IMR-90 (cell line): Measurements from ENCODE around the gene ANKRD13A. TPM values are rescaled to one million over a fixed set of nuclear protein-coding genes. Genes with fewer than 3 reads are reported as not detected.
A peak's percentile ranks its signal among the peaks of the same experiment; 100 is the strongest.

Experiments
- ATAC-seq: fragments of 200-7000 bp; cut with Tn5 transposase; 2 replicates; pipeline ENCODE4 v1.9.1; 2020; ENCODE audit warnings: low read depth, mild to moderate bottlenecking, moderate library complexity
- BruUV-seq: library from RNA; stranded (reverse); fragments of 400-500 nt; replicated peaks from 2 replicates; lab custom pipeline; 2021; lab: Mats Ljungman, UMichigan
- CTCF ChIA-PET: fragments of 300-600 bp; formaldehyde crosslinking; extraction: SDS; loops from one replicate; lab custom pipeline; 2021; ENCODE audit warnings: antibody characterized with exemption; lab: Yijun Ruan, JAX
- POLR2A ChIA-PET: fragments of 300-600 bp; sonication (Branson Sonifier 250); formaldehyde crosslinking; loops from one replicate; lab custom pipeline; 2022; ENCODE audit warnings: antibody characterized with exemption; ENCODE audit not compliant: unreplicated experiment; lab: Charles Lee
- DNase-seq: peaks from one replicate; pipeline ENCODE4 v3.0.0; 2013
- H2AFZ ChIP-seq: replicated peaks from 2 replicates; pipeline ENCODE3; 2013; ENCODE audit warnings: low read length, mild to moderate bottlenecking; ENCODE audit not compliant: poor library complexity
- H2AK5ac ChIP-seq: 2 replicates; pipeline ENCODE4 v1.6.1; 2013; ENCODE audit warnings: low read depth, low read length, inconsistent platforms
- H2AK9ac ChIP-seq: replicated peaks from 2 replicates; pipeline ENCODE3; 2013; ENCODE audit warnings: mild to moderate bottlenecking, low read depth, low read length, moderate library complexity; ENCODE audit not compliant: poor library complexity
- H2BK120ac ChIP-seq: 2 replicates; pipeline ENCODE4 v1.6.1; 2013; ENCODE audit warnings: low read depth, low read length, inconsistent platforms
- H2BK15ac ChIP-seq: 3 replicates; pipeline ENCODE4 v1.6.1; 2013; ENCODE audit warnings: low read depth, low read length, inconsistent platforms
- H2BK20ac ChIP-seq: 2 replicates; pipeline ENCODE4 v1.6.1; 2013; ENCODE audit warnings: low read depth, mild to moderate bottlenecking, inconsistent platforms, low read length, moderate library complexity
- H2BK5ac ChIP-seq: 2 replicates; pipeline ENCODE4 v1.6.1; 2013; ENCODE audit warnings: mild to moderate bottlenecking, low read depth, low read length, inconsistent platforms; ENCODE audit not compliant: poor library complexity, severe bottlenecking
- H3K14ac ChIP-seq: replicated peaks from 2 replicates; pipeline ENCODE4 v1.6.1; 2013; ENCODE audit warnings: low read depth, low read length, inconsistent platforms
- H3K18ac ChIP-seq: 2 replicates; pipeline ENCODE4 v1.6.1; 2013; ENCODE audit warnings: low read depth, low read length, control low read depth
- H3K23ac ChIP-seq: 2 replicates; pipeline ENCODE4 v1.6.1; 2013; ENCODE audit warnings: low read depth, low read length, inconsistent platforms
- H3K27ac ChIP-seq: 2 replicates; pipeline ENCODE4 v1.5.1; 2013; ENCODE audit warnings: mild to moderate bottlenecking, control low read depth, low read length; ENCODE audit not compliant: insufficient read depth
- H3K27me3 ChIP-seq: 2 replicates; pipeline ENCODE4 v1.6.1; 2013; ENCODE audit warnings: low read length; ENCODE audit not compliant: control insufficient read depth, insufficient read depth
- H3K36me3 ChIP-seq: 2 replicates; pipeline ENCODE4 v1.6.1; 2013; ENCODE audit warnings: low read length, mixed read lengths; ENCODE audit not compliant: control insufficient read depth, insufficient read depth
- H3K4ac ChIP-seq: 2 replicates; pipeline ENCODE4 v1.6.1; 2013; ENCODE audit warnings: low read depth, low read length, inconsistent platforms
- H3K4me1 ChIP-seq: 2 replicates; pipeline ENCODE4 v1.6.1; 2013; ENCODE audit warnings: low read length, mixed read lengths; ENCODE audit not compliant: control insufficient read depth, insufficient read depth
- H3K4me2 ChIP-seq: 2 replicates; pipeline ENCODE4 v1.6.1; 2013; ENCODE audit warnings: low read depth, mild to moderate bottlenecking, control low read depth, low read length, moderate library complexity
- H3K4me3 ChIP-seq: 2 replicates; pipeline ENCODE4 v1.5.1; 2013; ENCODE audit warnings: low read depth, mild to moderate bottlenecking, control low read depth, low read length, moderate library complexity; ENCODE audit not compliant: insufficient read depth
- H3K56ac ChIP-seq: 2 replicates; pipeline ENCODE4 v1.6.1; 2013; ENCODE audit warnings: low read length, inconsistent platforms; ENCODE audit not compliant: insufficient read depth; ENCODE audit errors: extremely low read depth
- H3K79me1 ChIP-seq, 2 experiments: 2 replicates each; pipeline ENCODE4 v1.6.1; 2013; ENCODE audit warnings: low read length in 2 of 2, inconsistent platforms in 1 of 2, low read depth in 1 of 2
- H3K9ac ChIP-seq: 2 replicates; pipeline ENCODE4 v1.6.1; 2013; ENCODE audit warnings: low read depth, low read length, control low read depth
- H3K9me1 ChIP-seq: 2 replicates; pipeline ENCODE4 v1.6.1; 2013; ENCODE audit warnings: low read length, inconsistent platforms; ENCODE audit not compliant: insufficient read depth
- H3K9me3 ChIP-seq: 2 replicates; pipeline ENCODE4 v1.6.1; 2013; ENCODE audit warnings: low read length; ENCODE audit not compliant: control insufficient read depth, insufficient read depth
- H4K20me1 ChIP-seq: 2 replicates; pipeline ENCODE4 v1.6.1; 2013; ENCODE audit warnings: low read length, inconsistent platforms; ENCODE audit not compliant: insufficient read depth
- H4K5ac ChIP-seq: 2 replicates; pipeline ENCODE4 v1.6.1; 2013; ENCODE audit warnings: mild to moderate bottlenecking, low read depth, low read length, control low read depth
- H4K8ac ChIP-seq, 2 experiments: 2 replicates each; pipeline ENCODE4 v1.6.1; 2013; ENCODE audit warnings: low read depth in 2 of 2, low read length in 2 of 2, control low read depth in 1 of 2, inconsistent platforms in 1 of 2
- H4K91ac ChIP-seq: 2 replicates; pipeline ENCODE4 v1.6.1; 2013; ENCODE audit warnings: low read depth, low read length, inconsistent platforms; ENCODE audit not compliant: insufficient read depth
- BHLHE40 ChIP-seq: fragments of 150-350 bp; IDR thresholded peaks from 2 replicates; pipeline ENCODE4 v1.6.1; 2016; ENCODE audit warnings: mild to moderate bottlenecking, low read depth, low read length
- CEBPB ChIP-seq: IDR thresholded peaks from 2 replicates; pipeline ENCODE4 v1.6.1; 2012; ENCODE audit warnings: low read depth, low read length, improper control_type of control experiment
- CHD1 ChIP-seq: IDR thresholded peaks from 2 replicates; pipeline ENCODE4 v1.6.1; 2012; ENCODE audit warnings: low read depth, low read length, improper control_type of control experiment
- CTCF ChIP-seq: conservative IDR thresholded peaks from 2 replicates; pipeline ENCODE4 v1.5.1; 2012; ENCODE audit warnings: mild to moderate bottlenecking, low read depth, low read length, improper control_type of control experiment
- ELK1 ChIP-seq: fragments of 150-350 bp; IDR thresholded peaks from 2 replicates; pipeline ENCODE4 v1.6.1; 2016; ENCODE audit warnings: low read depth, mild to moderate bottlenecking, low read length, moderate library complexity, borderline replicate concordance
- FOS ChIP-seq: fragments of 150-350 bp; IDR thresholded peaks from 2 replicates; pipeline ENCODE4 v1.6.1; 2016; ENCODE audit warnings: low read depth, low read length
- MAFK ChIP-seq: IDR thresholded peaks from 2 replicates; pipeline ENCODE4 v1.6.1; 2012; ENCODE audit warnings: low read depth, low read length, improper control_type of control experiment
- MAZ ChIP-seq: IDR thresholded peaks from 2 replicates; pipeline ENCODE4 v1.6.1; 2012; ENCODE audit warnings: low read depth, mild to moderate bottlenecking, low read length, improper control_type of control experiment, moderate library complexity, borderline replicate concordance
- MXI1 ChIP-seq: IDR thresholded peaks from 2 replicates; pipeline ENCODE4 v1.6.1; 2012; ENCODE audit warnings: low read depth, mild to moderate bottlenecking, low read length, moderate library complexity, borderline replicate concordance
- NFE2L2 ChIP-seq: fragments of 150-350 bp; IDR thresholded peaks from 2 replicates; pipeline ENCODE4 v1.6.1; 2016; ENCODE audit warnings: low read depth, mild to moderate bottlenecking, low read length
- POLR2A ChIP-seq: IDR thresholded peaks from 2 replicates; pipeline ENCODE4 v1.6.1; 2012; ENCODE audit warnings: mild to moderate bottlenecking, low read depth, low read length
- RAD21 ChIP-seq: IDR thresholded peaks from 2 replicates; pipeline ENCODE4 v1.6.1; 2012; ENCODE audit warnings: low read length, improper control_type of control experiment
- RCOR1 ChIP-seq: IDR thresholded peaks from 2 replicates; pipeline ENCODE4 v1.6.1; 2012; ENCODE audit warnings: mild to moderate bottlenecking, low read length, improper control_type of control experiment; ENCODE audit not compliant: insufficient replicate concordance
- RFX5 ChIP-seq: IDR thresholded peaks from 2 replicates; pipeline ENCODE4 v1.8.0; 2012; ENCODE audit warnings: low read depth, mild to moderate bottlenecking, low read length, moderate library complexity
- SMC3 ChIP-seq: fragments of 150-350 bp; IDR thresholded peaks from 2 replicates; pipeline ENCODE4 v1.6.1; 2016; ENCODE audit warnings: low read depth, mild to moderate bottlenecking, antibody characterized with exemption, low read length, moderate library complexity
- WGBS, 2 experiments: methylation state at CpG; one replicate each; pipeline versions ENCODE4 v1.1.5 to v1.1.7; 2013; ENCODE audit warnings: missing lambda C conversion rate in 2 of 2; ENCODE audit not compliant: insufficient read length in 1 of 2; ENCODE audit errors: extremely low coverage in 2 of 2; 5-methylcytosine and 5-hydroxymethylcytosine counted together
- dilution Hi-C: fragments of 300-500 bp; cut with HindIII; formaldehyde crosslinking; loops from one replicate; pipeline ENCODE4 v1.14.3; 2018; ENCODE audit warnings: low sequenced_read_pairs; ENCODE audit not compliant: unreplicated experiment
- in situ Hi-C: fragments of 300-500 bp; cut with MboI; formaldehyde crosslinking; loops from 3 replicates; pipeline ENCODE4 v1.14.3; 2019; ENCODE audit warnings: low sequenced_read_pairs, inconsistent platforms, mixed read lengths
- intact Hi-C: fragments of 100-400 bp; cut with micrococcal nuclease; formaldehyde crosslinking; loops from 2 replicates; pipeline ENCODE4 v1.10.0; 2022
- polyA plus RNA-seq, 3 experiments: library from polyadenylated mRNA; depleted of rRNA; stranded (reverse); fragments of >200 nt; gene quantifications; 2 replicates each; pipeline ENCODE4 v1.2.3, GENCODE V29; 2012; ENCODE audit warnings: low replicate concordance in 1 of 3
- total RNA-seq: library from RNA; depleted of rRNA; stranded (reverse); fragments of >200 nt; gene quantifications from 2 replicates; pipeline ENCODE4 v1.2.3, GENCODE V29; 2012
- TF ChIP-seq, protein P1 (sequence below): fragments of 150-350 bp; IDR thresholded peaks from 2 replicates; pipeline ENCODE4 v1.6.1; 2017; ENCODE audit warnings: mild to moderate bottlenecking, antibody characterized with exemption, low read length, low read depth

The ANKRD13A gene
- total and polyA plus RNA-seq, 2 of the 4 experiments (the other 2 are of a cell fraction), result 299 to 449 TPM

DNA sequence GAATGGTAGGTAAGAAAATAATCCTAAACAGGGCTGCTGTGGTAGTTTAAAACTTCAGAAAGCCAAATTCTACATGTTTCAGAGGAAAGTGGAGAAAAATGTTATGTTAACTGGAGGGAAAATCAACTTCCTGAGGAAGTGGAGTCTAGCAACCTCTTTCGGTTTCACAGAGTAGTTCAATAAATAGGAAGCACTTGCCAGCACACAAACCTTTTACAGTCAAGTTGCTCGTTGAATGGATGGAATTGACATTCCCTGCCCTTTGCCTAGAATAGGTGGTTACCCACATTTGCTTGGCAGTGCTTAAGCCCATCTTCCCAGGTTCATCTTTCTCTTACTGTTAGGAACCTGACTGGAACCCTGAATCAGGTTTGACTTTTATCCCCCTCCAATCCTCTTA, 15.9 kb downstream of the ANKRD13A start:
- no peak overlapping the region for H2BK20ac ChIP-seq
- H3K36me3 ChIP-seq, result peaks cover 47% of the 10 kb centered on the region
- no peak overlapping the region for H3K56ac ChIP-seq
- H3K4me2 ChIP-seq, result no peak overlapping the region
- no peak overlapping the region for H2AK5ac ChIP-seq
- ATAC-seq (no peak), DNase-seq (no peak)
- no peak overlapping the region for H4K5ac ChIP-seq
- no peak overlapping the region for H4K8ac ChIP-seq
- no peak overlapping the region for H3K9ac ChIP-seq
- CTCF ChIA-PET, result no interaction called here
- H3K18ac ChIP-seq, result no peak overlapping the region
- no peak overlapping the region for H2AFZ ChIP-seq
- POLR2A ChIA-PET, result no interaction called here
- no peak overlapping the region for H2BK120ac ChIP-seq
- BruUV-seq, result no TSS peak
- 0 out of 2 replicates have a peak overlapping the region, but pooled peaks have one; percentile 24 for H3K23ac ChIP-seq
- peaks cover 8% of the 10 kb centered on the region for H3K4me1 ChIP-seq
- H3K14ac ChIP-seq, result no peak overlapping the region
- no peak overlapping the region for H3K4me3 ChIP-seq
- intact Hi-C loops (no loop called here), in situ Hi-C loops (no loop called here), dilution Hi-C loops (no loop called here)
- no peak overlapping the region for H2AK9ac ChIP-seq
- H3K27ac ChIP-seq, result no peak overlapping the region
- H4K20me1 ChIP-seq, result peaks cover 23% of the 10 kb centered on the region
- H3K79me1 ChIP-seq, result peaks cover 42 to 66% of the 10 kb centered on the region in 2 experiments
- H4K91ac ChIP-seq, result no peak overlapping the region
- H3K27me3 ChIP-seq, result no peaks in the 10 kb centered on the region
- WGBS, 2 experiments, result 100% methylated on average over 1 of the region's 2 CpGs; no CpG with 5 or more reads in 1 of the 2 experiments
- no peak overlapping the region for H2BK15ac ChIP-seq
- H3K9me1 ChIP-seq, result peaks cover 20% of the 10 kb centered on the region
- H3K9me3 ChIP-seq, result no peaks in the 10 kb centered on the region
- H3K4ac ChIP-seq, result no peak overlapping the region
- no peak overlapping the region for H2BK5ac ChIP-seq
- TF ChIP-seq CTCF (no peak), MXI1 (no peak), ELK1 (no peak), SMC3 (no peak), CHD1 (no peak), BHLHE40 (no peak), NFE2L2 (no peak), RCOR1 (no peak), CEBPB (no peak), FOS (no peak), RAD21 (no peak), RFX5 (no peak), MAFK (no peak), POLR2A (no peak), MAZ (no peak)
- TF ChIP-seq, protein P1, sequence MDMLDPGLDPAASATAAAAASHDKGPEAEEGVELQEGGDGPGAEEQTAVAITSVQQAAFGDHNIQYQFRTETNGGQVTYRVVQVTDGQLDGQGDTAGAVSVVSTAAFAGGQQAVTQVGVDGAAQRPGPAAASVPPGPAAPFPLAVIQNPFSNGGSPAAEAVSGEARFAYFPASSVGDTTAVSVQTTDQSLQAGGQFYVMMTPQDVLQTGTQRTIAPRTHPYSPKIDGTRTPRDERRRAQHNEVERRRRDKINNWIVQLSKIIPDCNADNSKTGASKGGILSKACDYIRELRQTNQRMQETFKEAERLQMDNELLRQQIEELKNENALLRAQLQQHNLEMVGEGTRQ, result no peak
